DMS 273 treated with DMSO at 0.1 percent for 48 hours (cell line): ENCODE data around the gene AATK.

Source experiments
- DNase-seq: peaks from one replicate; lab custom pipeline; 2025; lab: John Stamatoyannopoulos, UW

The AATK gene

DNA sequence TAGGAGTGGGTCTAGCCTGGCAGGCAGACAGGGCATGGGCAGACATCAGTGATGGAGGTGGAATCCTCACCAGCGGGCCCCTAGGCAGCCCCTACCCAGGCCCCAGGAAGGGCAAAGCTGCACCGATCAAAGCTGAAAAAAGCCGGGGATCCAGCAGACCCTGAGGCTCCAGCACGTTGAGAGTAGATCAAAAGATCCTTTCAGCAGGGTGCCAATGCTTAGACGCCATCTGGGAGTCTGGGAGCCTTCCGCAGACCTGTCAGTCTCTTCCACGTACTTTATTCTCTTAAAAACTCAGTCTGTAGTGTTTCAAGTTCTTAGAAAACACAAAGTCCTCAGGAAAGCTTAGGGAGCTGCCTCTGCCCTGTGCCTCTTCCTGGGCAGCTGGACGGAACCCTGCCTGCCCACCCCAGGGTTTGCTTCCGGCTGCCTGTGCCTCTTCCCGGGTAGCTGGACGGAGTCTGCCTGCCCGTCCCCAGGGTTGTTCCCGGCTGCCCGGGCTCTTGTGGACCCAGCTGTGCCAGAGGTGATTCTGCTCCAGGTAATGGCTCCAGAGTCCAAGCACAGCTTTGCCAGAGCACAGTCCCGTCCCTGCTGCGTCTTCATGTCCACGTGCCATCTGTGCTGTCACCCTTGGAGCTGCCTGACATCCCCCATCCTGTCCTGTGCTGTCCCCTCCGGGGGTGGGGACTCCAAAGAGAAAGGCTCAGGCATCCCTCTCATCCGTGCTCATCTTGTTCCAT lies 51.5 kb downstream of the AATK start:
- DNase-seq = no peak

DNA sequence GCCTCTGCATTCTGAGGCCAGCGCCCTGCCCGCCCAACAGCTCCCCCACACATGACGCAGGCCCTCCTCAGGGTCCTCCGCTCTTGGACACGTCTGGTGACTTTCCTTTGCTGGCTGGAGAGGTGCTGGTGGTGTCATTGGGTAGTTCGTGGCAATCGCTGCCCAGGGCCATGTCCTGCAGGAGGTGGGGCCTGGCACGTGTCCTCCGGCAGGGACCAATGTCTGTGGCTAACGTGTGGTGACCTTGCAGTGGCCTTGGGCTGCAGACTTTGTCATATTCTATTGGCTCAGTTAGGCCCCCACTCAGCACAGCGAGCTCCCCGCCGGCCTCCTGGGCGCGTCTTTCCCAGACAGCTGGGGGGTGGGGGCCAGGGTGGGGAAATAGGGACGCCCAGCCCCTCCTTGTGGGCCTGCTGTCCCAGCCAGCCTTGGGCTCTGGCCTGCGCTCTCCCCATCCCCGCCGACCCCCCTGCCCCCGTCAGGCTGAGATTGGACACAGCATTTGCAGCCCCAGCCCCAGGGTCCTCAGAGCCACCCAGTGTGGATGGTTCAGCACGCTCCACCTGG lies 52.8 kb downstream of the AATK start:
- no peak for DNase-seq

DNA sequence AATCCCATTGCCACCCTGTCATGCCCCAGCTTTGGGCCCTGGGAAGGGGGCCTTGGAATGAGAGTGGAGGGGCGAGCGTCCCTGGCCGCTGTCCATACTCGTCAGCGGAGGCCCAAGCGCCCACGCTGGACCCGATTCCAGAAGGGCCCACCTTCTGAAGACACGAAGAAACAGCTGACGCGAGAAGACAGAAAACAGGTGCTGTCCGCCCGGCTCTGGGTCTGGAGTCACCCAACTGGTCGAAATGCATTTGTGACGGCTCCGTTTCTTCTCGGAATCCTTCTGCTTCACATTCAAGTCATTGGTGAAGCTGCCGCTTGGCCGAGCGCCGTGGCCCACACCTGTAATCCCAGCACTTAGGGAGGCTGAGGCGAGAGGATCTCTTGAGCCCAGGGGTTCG lies 53.6 kb downstream of the AATK start:
- DNase-seq = no peak

DNA sequence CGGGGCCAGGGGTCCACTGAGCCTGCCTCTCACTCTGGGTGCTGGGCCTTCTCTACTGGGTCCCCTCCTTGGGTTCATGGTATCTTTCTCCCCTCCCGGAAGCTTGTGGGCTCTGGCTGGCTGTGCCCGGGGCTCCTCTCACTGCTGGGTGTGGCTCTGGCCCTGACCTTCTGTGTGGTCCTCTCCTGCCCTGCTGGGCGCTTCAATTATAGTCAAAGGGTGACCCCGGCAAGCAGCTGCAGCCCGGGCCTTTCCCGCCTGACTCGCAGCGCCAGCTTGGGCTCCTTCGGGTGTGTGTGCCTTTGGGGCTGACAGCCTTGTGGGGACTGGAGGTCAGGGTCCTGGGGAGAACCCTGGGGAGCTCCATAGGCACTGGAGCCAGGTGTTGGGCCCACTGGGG lies 55.0 kb downstream of the AATK start:
- DNase-seq = no peak

DNA sequence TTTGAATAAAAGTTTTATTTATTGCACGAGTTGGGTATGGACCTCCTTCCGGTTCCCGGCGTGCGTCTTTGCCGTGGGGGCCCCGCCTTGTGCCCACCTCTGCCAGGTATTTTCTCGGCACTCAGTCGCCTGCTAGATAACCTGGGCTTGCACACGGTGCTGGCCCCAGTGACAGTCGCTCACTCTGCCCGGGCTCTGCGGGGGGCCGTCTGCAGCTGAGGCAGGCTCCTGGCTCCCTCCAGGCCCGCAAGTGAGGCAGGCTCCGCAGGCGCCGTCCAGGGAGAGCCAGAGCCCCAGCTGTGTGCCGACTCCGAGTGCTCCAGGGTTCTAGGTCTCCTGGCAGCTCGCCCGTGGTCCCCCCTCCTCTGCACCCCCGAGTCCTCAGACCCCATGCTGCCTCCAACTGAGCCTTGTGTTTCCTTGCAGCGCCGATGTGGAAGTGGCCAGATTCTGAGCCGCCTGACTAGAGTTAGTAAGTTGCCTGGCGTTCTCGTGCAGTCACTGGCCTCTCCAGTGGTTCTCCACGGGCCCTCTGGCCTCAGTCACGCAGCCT lies 55.5 kb downstream of the AATK start:
- no peak for DNase-seq

DNA sequence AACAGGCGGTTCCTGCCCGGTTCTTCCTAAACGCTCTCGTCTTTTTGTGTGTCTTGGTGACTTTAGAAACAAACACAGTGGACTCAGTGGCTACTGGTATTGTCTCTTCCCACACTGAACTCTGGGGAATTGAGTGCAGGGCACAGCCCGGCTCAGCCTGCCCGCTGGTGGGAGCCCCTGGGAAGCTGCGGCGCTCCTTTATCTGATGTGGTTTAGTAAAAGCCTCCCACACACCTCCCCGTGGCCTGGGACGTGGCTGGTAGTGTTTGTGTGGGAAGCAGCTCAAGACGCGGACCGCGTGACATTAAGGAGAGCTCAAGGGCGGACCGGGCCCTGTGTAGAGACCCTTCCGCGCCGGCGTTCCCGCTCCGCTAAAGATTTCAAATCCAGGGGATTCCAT lies 56.1 kb downstream of the AATK start:
- DNase-seq = no peak

DNA sequence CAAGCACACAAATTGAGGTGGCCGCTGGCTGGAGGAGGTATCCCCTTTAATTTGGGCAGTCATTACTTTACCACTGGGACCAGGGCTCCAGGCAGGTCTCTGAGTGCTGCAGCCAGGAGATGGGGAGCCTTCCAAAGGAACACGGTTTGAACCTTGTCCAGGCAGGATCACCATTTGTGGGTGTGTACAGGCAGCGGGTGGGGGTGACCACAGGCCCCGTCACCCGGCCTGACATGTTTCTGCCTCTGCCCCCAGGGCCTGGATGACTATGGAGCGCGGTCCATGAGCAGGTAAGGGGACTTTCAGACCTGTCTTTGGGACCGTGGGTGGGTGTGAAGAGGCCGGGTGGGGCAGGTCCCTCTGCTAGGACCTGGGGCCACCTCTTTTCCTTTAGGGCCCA lies 57.8 kb downstream of the AATK start:
- no peak for DNase-seq

DNA sequence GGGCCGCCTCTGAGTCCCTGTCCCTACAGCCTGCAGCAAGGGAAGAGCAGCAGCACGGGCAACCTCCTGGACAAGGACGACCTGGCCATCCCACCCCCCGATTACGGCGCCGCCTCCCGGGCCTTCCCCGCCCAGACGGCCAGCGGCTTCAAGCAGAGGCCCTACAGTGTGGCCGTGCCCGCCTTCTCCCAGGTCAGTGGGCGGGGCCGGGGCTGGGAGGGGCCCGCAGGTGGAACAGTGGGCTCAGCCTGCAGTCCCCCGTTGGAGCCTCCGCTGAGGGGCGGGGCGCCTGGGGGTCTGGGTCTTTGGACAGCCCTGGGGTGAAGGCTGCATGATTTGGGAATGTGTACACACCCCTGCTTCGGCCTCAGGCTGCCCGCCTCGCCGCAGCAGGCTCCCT lies 59.3 kb downstream of the AATK start:
- DNase-seq = no peak

DNA sequence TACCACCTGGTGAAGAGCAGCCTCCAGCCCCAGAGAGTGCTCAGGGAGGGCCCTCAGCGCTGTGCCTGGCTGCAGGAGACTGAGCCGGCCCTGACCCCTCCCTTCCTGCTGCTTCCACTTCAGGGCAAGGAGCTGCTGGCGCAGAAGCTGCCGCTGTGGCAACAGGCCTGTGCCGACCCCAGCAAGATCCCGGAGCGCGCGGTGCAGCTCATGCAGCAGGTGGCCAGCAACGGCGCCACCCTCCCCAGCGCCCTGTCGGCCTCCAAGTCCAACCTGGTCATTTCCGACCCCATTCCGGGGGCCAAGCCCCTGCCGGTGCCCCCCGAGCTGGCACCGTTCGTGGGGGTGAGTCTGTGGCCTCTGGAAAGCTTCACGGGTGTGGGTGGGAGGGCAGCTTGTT lies 62.6 kb downstream of the AATK start:
- no peak for DNase-seq

DNA sequence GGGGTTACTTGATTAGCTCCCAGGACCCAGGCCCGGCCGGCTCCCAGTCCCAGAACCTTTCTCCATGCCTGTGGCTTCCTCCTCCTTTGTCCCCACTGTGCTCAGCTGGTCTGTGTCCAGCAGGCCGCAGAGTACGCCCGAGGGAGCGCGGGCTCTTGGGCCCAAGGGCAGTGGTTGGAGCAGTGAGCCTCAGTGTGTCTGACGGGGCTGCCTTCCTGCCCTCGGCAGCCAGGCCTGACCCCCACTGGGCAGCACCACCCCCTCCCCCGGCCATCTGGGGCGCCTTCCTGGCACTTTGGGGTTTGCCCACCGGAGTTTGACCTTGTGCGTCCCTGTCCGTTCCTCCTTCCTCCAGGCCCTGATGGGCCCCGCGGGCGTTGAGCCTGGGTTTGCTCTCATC lies 63.2 kb downstream of the AATK start:
- DNase-seq = no peak

DNA sequence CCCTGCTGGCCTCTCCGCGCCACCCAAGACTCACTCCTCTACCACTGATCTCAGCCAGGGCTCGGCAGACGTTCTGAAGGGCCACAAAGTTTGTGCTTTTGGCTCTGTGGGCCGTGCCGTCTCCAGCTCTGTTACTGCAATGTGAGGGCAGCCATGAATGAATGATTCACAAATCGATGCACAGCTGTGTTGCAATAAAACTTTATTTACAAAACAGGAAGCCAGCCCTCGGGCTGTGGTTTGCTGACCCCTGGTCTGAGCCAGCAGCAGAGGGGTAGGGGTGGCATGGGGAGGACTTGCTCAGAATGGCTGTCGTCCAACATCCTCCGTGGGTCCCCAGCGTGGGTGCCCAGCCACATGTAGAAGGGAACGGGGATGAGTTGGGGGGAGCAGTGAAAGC lies 63.7 kb downstream of the AATK start:
- DNase-seq = no peak

DNA sequence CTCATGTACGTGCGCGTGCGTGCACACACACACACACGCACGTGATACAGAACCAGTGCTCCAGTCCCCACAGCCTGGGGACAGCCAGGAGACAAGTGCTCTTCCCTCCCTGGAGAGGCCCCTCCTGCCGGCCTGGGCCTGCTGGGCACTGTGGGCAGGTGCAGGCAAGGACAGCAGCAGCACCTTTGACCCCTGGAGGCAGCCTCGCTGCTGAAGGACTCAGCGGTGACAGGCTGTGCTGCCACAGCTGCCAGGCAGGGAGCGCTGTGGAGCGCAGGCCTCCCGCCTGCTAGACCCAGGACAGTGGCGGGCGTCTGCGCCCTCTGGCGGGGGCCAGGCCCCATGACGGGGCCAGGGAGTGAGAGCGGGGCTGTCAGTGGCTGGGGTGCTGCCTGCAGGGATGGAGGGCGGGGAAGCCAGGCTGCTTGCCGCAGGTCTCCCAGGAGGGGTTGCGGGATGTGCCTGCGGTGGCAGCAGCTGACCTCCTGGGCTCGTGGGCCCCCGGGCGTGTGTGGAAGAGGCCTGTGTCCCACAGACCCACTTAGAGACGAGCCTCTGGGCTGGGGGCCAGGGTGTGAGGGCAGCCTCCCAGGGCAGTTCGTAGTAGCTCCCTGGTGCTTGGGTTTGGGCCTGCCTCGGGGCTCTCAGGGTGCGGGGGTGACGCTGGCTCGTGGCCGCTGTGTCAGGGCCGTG lies 64.3 kb downstream of the AATK start:
- peak; percentile 29 for DNase-seq

DNA sequence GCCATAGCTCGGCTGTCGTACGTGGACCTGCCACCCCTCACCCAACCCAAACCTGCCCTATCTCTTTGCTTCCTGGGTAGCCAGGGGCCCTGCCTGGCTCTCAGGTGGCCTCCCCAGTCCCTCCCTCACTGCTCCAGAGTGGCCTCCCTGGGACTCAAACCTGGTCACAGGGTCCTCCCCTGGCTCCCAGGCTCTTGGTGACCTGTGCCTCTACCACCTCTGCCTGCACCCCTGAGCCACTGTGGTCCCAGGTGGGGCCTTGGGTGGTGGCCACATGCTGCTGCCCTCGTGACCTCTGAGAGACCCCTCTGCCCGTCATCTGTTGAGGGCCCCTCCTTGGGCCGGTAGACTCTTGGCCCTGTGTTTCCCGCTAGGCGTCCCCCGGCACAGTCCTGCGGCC lies 65.4 kb downstream of the AATK start:
- DNase-seq = no peak

DNA sequence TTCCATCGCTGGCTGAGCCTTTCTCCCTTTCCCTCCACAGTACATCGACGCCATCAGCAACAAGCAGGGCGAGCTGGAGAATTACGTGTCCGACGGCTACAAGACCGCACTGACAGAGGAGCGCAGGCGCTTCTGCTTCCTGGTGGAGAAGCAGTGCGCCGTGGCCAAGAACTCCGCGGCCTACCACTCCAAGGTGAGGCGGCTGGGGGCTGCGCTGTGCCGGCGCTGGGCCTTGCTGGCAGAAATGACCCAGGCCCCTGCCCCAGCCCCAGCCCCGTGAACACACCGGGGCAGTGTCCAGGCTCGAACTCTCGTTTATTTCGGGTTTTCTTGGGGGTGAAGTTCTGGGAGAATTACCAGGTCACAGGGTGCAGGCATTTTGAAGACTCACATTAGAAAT lies 66.1 kb downstream of the AATK start:
- no peak for DNase-seq

DNA sequence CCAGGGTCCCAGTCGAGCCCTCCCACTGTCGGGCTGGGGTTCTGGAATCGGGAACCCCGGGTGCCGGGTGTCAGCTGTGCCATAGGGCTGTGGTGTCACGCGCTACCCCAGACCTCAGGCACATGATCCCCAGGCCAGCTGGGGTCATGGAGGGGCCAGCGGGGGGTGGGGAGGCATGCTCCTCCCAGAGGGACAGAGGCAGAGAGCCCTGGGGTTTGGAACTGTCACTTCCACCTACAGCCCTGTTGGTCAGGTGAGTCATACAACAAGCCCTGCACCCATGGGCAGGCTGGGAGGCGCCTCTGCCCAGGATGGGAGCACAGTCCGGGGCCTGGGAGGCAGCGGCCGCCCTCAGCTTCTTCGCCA lies 68.1 kb downstream of the AATK start:
- DNase-seq = no peak

DNA sequence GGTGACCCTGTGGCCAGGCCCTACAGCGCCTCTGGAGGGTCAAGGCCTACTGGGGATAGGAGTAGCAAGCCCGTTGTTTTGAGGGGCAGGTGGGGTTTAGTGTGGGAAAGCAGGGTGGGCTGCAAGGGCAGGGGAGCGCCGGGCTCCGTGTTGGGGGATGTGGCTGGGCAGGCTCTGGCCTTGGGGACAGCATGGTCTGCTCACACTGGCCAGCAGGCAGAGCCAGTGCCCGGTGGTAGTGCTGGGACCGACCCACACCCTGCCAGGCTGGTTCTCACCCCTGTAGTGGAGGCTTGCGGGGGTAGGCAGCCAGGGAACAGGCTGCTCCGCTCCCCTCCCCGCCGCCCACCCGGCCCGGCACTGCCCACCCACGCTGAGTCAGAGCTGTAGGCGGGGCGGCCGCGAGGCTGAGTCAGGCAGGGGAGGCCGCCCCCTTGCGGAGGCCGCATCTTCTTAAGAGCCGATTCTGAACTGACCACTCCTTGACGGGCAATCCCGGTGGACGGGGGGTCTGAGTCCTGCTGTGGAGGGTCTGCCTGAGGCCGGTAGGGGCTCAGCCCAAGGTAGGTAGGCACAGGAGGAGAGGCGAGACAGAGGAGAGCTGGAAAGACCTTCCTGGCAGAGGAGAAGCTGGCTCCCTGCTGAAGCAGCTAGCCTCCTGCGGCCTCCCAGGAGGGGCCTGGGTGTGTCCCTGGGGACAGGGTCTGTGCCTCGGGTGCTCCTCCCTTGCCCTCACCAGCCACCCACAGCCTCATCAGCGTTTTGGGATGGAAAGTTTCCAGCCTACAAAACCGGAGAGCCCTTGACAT lies 68.7 kb downstream of the AATK start:
- DNase-seq = no peak

DNA sequence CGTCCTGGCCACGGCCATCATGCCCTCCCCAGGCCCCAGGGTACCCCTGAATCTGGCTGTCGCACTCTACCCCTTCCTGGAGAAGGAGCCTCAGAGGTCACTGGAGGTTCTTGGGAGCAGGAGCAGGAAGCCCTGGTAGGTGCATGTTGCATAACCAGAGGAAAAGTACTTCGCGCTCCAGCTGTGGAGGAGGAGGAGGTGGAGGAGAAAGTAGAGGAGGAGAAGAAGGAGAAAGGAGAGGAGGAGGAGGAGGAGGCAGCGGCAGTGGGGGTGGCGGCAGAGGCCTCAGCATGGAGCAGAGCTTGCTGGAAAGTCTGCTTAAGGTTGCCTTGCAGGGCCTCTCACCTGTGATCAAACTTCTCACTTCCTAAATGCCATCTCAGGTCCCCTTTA lies 69.3 kb downstream of the AATK start:
- no peak for DNase-seq

DNA sequence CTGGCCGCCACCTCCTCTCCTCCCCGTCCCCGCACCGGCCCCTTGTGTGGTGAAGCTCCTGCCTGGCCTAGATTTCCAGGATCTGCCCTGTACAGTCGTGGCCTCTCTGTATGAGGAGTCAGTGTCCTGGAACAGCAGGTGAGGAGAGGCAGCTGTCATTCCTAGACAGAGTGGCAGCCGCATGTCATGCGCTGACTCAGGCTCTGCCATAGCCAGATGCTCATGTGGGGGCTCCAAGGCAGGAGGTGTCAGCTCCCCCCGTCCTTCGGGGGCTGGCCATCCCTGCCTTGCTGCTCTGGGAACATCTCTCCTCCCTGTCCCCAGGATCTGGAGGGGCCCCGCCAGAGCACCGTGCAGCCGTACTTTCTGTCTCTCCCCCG lies 70.6 kb downstream of the AATK start:
- DNase-seq = no peak

DNA sequence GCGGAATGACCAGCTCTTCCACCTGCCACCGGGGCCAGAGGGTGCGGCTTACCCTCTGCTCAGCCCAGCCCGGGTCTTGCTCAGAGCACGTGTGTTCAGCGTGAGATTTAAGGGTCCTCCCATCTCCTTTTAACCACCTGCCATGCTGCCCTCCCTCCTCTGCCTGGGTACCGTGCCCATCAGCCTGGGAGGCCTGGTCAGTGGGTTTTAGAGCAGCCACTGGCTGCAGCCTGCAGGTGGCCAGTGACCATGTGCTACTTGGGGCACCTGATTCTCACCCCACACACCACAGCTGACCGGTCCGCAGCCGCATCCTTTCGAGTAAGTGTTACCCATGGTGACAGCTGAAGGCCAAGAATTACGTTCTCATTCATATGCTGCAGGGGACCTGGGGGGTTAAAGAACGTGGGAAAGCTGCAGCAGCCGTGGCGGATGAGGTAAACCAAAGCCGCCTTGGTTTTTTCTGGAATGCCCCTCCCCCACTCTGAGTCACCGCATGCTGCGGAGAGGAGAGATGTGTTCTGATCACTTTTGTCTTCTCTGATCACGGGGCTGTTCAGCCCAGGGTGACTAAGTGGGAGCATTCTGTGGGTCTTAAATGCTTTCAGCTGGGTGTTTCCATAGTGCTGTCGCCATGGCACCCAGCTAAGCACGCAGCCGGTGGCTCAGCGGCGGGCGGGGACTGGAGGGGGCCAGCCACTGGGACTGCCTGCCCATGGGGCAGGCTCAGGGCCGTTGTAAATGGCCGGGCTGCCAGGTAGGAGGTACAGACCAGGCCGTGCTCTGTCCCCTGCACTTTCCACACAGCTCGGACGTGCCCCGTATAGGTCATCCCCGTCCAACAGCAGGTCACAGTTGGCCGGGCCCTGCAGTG lies 71.3 kb downstream of the AATK start:
- no peak for DNase-seq

DNA sequence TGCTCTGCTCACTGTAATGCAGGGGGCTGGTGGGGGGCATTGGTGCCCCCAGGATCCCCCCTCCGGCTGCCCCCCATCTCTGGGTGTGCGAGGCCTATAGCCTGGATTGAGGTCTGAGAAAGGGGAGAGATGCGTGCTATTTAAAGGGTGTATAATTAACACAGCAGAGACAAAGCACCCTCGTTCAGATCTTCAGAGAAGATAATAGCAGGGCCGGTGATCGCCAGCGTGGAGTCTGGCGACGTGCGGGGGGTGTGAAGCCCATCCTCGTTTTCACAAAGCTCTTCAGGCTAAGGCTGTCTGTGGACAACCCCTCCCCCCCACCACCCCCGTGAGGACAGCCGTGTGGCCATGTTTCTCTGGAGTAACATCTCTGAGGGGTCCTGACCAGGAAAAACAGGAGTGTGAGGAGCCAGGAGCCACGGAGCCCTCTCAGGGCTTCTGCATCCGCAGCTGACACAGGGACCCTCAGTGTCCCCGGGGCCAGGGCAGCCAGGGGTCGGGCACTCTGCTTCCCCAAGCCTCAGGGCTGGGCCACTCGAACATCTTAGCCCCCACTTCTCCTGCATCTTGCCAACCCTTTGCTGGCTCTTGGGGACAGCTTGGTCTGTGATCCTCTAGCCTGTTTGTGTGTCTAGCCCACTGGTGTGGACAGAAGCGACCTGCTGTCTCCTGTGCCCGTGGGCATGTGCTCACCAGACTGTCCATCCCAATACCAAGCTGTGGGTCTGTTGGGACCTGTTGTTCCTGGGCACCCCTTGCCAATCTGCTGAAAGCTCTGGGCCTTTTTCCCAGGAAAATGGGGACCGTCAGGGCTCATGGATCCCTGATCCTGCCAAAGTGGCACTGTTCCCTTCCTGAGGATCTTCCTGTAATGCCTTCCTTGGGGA lies 72.2 kb downstream of the AATK start:
- DNase-seq = no peak
